Measurements from ENCODE around the gene ZNF770. TPM values are rescaled to one million over a fixed set of nuclear protein-coding genes. Genes with fewer than 3 reads are reported as not detected.
"Not testable (repeated sequence)": the region's sequence is repeated elsewhere in the genome, so short reads cannot be mapped to it uniquely, and the experiment has no call there.

The ZNF770 gene
- total RNA-seq, 1 experiment from 2014 or later = 70.7 TPM

DNA sequence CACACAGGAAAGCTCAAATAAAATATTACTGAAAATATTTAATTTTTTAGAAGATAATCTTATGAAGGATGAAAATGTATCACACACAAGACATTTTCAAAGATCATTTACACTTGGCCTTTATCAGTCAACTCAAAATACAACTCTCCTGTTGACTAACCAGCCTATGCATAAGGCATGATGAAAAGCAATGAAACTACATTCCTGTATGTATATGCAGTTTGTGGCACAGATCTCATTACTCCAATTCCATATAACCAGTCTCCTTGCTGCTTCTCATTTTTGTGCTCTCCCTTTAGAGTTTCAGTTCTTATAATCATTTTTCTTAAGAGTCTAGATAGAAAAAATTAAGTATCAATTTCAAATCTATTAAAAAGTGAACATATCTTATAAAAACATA is 44.4 kb downstream of the ZNF770 start (continued):
- no peak for TF ChIP-seq TCF7L2 (IDR thresholded peaks at IDR 0.05; ENCODE audit: borderline replicate concordance, extremely low read depth, insufficient read depth, insufficient read length)
- TF ChIP-seq ZFX (IDR thresholded peaks at IDR 0.05) = no peak
- TF ChIP-seq ZBTB33 (IDR thresholded peaks at IDR 0.05; ENCODE audit: extremely low read depth, insufficient replicate concordance, low read length) = no peak
- no peak for TF ChIP-seq FOSL1 (IDR thresholded peaks at IDR 0.05; ENCODE audit: low read depth)

DNA sequence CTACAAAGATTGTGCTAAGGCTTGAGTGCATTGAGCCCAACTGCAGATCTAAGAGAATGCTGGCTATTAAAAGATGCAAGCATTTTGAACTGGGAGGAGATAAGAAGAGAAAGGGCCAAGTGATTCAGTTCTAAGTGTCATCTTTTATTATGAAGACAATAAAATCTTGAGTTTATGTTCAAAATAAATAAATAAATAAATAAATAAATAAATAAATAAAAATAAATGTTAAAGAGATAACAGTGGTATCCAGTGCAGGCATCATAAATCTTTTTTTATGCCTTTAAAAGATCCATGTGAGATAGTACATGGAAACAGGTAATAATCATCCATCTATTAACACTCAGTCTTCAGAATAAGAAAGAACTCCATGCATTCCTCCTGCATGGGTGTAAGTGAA is 44.8 kb downstream of the ZNF770 start:
- H3K27ac ChIP-seq (ENCODE audit: low read depth, low read length); CTCF ChIA-PET; H3K9me2 ChIP-seq (ENCODE audit: insufficient read depth); intact Hi-C loops (cut with micrococcal nuclease); POLR2A ChIA-PET; ATAC-seq; H3K4me2 ChIP-seq (ENCODE audit: low read length); H3K4me1 ChIP-seq (ENCODE audit: control insufficient read depth in 1 of 2, insufficient read depth in 2 of 2, low read length in 2 of 2); H3K9me3 ChIP-seq (ENCODE audit: control insufficient read depth in 1 of 2, insufficient read depth in 1 of 2, low read depth in 1 of 2, low read length in 2 of 2); H3K79me2 ChIP-seq (ENCODE audit: insufficient read depth, low read length); DNase-seq (ENCODE audit: low read depth, low spot score); H2AFZ ChIP-seq (ENCODE audit: low read depth, low read length, poor library complexity, severe bottlenecking); BruUV-seq (replicated peaks); H4K20me1 ChIP-seq (ENCODE audit: insufficient read depth); H3K4me3 ChIP-seq (replicated peaks in 1 of 2; ENCODE audit: low read depth in 1 of 2, low read length in 2 of 2); H3K9ac ChIP-seq (ENCODE audit: low read length); RAD21 ChIA-PET (ENCODE audit: low non-redundant PET in 1 of 2, low total read pairs in 2 of 2, uncharacterized antibody in 2 of 2, unreplicated experiment in 2 of 2); H3K27me3 ChIP-seq (ENCODE audit: insufficient read depth, low read length): not testable (repeated sequence)
- peaks cover 13 to 34% of the 10 kb centered on the region in 2 experiments; a peak in 3 of 4 replicates for H3K36me3 ChIP-seq (ENCODE audit: control insufficient read depth in 1 of 2, insufficient read depth in 2 of 2, low read length in 2 of 2)

DNA sequence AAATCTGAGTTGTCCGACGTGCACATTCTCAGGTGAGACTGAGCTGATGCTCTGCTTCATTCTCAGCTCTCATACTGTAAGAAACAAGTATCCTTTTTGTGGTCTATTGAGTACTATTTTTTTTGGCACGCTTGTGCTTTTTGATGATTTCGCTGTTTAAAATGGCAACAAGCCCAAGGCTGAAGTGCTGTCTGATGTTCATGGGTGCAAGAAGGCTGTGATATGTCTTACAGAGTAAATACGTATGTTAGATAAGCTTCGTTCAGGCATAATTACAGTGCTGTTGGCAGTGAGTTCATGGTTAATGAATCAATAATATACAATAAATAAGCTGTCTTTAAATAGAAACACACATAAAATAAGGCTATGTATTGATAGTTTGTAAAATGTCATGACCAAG is 45.7 kb downstream of the ZNF770 start:
- Histone ChIP-seq H3K9ac (ENCODE audit: low read length) (no peak overlapping the region), H3K4me3 (replicated peaks in 1 of 2; ENCODE audit: low read depth in 1 of 2, low read length in 2 of 2) (no peak overlapping the region), H3K27me3 (ENCODE audit: insufficient read depth, low read length) (no peaks in the 10 kb centered on the region), H4K20me1 (ENCODE audit: insufficient read depth) (no peaks in the 10 kb centered on the region), H3K27ac (ENCODE audit: low read depth, low read length) (no peak overlapping the region), H3K4me2 (ENCODE audit: low read length) (no peak overlapping the region), H3K9me3 (ENCODE audit: control insufficient read depth in 1 of 2, insufficient read depth in 1 of 2, low read depth in 1 of 2, low read length in 2 of 2) (no peaks in the 10 kb centered on the region), H3K36me3 (ENCODE audit: control insufficient read depth in 1 of 2, insufficient read depth in 2 of 2, low read length in 2 of 2) (peaks cover 13 to 27% of the 10 kb centered on the region in 2 experiments; a peak in 3 of 4 replicates), H3K4me1 (ENCODE audit: control insufficient read depth in 1 of 2, insufficient read depth in 2 of 2, low read length in 2 of 2) (no peaks in the 10 kb centered on the region), H2AFZ (ENCODE audit: low read depth, low read length, poor library complexity, severe bottlenecking) (no peak overlapping the region), H3K9me2 (ENCODE audit: insufficient read depth) (no peaks in the 10 kb centered on the region), H3K79me2 (ENCODE audit: insufficient read depth, low read length) (no peaks in the 10 kb centered on the region)
- POLR2A ChIA-PET = no interaction called here
- CTCF ChIA-PET = no interaction called here
- intact Hi-C loops (cut with micrococcal nuclease) = no loop called here
- ATAC-seq (no peak), DNase-seq (ENCODE audit: low read depth, low spot score) (no peak)
- RAD21 ChIA-PET (ENCODE audit: low non-redundant PET in 1 of 2, low total read pairs in 2 of 2, uncharacterized antibody in 2 of 2, unreplicated experiment in 2 of 2) = no interaction called here
- no TSS peak for BruUV-seq (replicated peaks)
- TF ChIP-seq ELF1 (IDR thresholded peaks at IDR 0.05; ENCODE audit: borderline replicate concordance, low read depth) (no peak), SRF (IDR thresholded peaks at IDR 0.05; ENCODE audit: low read depth) (no peak), SIN3A (IDR thresholded peaks at IDR 0.05; ENCODE audit: low read depth) (no peak), FOSL1 (IDR thresholded peaks at IDR 0.05; ENCODE audit: low read depth) (no peak), CEBPB (IDR thresholded peaks at IDR 0.05; ENCODE audit: low read depth) (no peak), EZH2phosphoT487 (IDR thresholded peaks at IDR 0.05; ENCODE audit: borderline replicate concordance) (no peak), TCF7L2 (IDR thresholded peaks at IDR 0.05; ENCODE audit: borderline replicate concordance, extremely low read depth, insufficient read depth, insufficient read length) (no peak), POLR2A (IDR thresholded peaks at IDR 0.05; ENCODE audit: borderline replicate concordance, extremely low read depth, insufficient read depth, insufficient read length) (no peak)
- TF ChIP-seq, protein P1, sequence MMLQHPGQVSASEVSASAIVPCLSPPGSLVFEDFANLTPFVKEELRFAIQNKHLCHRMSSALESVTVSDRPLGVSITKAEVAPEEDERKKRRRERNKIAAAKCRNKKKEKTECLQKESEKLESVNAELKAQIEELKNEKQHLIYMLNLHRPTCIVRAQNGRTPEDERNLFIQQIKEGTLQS (IDR thresholded peaks at IDR 0.05) = no peak
- TF ChIP-seq, protein P2, sequence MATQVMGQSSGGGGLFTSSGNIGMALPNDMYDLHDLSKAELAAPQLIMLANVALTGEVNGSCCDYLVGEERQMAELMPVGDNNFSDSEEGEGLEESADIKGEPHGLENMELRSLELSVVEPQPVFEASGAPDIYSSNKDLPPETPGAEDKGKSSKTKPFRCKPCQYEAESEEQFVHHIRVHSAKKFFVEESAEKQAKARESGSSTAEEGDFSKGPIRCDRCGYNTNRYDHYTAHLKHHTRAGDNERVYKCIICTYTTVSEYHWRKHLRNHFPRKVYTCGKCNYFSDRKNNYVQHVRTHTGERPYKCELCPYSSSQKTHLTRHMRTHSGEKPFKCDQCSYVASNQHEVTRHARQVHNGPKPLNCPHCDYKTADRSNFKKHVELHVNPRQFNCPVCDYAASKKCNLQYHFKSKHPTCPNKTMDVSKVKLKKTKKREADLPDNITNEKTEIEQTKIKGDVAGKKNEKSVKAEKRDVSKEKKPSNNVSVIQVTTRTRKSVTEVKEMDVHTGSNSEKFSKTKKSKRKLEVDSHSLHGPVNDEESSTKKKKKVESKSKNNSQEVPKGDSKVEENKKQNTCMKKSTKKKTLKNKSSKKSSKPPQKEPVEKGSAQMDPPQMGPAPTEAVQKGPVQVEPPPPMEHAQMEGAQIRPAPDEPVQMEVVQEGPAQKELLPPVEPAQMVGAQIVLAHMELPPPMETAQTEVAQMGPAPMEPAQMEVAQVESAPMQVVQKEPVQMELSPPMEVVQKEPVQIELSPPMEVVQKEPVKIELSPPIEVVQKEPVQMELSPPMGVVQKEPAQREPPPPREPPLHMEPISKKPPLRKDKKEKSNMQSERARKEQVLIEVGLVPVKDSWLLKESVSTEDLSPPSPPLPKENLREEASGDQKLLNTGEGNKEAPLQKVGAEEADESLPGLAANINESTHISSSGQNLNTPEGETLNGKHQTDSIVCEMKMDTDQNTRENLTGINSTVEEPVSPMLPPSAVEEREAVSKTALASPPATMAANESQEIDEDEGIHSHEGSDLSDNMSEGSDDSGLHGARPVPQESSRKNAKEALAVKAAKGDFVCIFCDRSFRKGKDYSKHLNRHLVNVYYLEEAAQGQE (IDR thresholded peaks at IDR 0.05; ENCODE audit: low read depth) = no peak

Measured in HCT116 (cell line).